NCI-H510A (cell line): ENCODE measurements around the gene LHX2.
A peak's percentile ranks its signal among the peaks of the same experiment; 100 is the strongest.

Experiments
- DNase-seq: peaks from one replicate; lab custom pipeline; 2025; lab: John Stamatoyannopoulos, UW

Gene LHX2

DNA sequence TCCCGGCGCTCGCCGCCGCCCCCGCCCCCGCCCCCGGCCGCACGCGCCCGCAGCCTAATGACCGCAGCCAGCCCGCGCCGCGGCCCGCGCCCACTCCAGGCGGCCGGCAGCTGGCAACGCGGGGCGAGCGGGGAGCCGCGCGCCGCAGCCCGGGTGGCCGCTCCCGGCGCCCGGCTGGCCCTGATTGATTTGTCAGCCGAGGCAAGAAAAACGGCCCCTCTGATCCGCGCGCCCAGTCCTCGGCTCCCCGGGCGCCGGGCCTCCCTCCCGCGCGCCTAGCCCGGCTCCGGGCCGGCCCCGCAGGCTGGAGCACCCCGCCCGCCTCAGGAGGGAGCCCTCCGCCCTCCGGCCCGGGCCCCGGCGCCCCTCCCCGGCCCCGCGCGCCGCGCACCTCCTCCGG is 11.9 kb upstream of the LHX2 start:
- no peak for DNase-seq

DNA sequence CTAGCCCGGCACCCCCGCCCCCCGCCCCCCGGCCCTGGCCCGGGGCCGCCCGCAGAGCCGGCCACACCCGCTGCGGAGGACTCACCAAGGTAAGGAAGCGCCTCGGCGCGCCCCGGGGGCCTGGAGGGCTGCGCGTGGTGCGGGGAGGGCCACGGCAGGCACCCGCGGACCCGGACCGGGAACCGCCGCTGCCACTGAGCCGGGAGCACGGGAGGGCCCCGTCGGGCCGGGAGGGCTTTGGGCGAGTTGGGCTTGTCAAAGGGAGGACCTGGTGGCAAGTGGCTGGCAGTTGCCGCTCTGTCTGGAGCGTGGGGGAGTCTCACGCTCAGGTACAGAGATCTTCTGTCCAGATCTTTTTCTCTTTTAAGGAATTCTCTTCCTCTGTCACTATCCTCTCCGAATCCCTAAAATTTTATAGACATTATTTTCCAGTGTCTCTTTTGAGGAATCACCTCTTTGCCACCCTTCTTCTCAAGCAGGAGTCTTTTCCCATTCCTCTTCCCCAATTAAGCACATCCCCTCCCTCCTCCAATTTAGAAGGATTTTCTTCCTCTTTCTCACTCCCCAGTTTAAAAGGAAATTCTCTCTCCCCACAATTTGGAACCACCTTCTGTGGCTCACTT is 11.3 kb upstream of the LHX2 start:
- no peak for DNase-seq

DNA sequence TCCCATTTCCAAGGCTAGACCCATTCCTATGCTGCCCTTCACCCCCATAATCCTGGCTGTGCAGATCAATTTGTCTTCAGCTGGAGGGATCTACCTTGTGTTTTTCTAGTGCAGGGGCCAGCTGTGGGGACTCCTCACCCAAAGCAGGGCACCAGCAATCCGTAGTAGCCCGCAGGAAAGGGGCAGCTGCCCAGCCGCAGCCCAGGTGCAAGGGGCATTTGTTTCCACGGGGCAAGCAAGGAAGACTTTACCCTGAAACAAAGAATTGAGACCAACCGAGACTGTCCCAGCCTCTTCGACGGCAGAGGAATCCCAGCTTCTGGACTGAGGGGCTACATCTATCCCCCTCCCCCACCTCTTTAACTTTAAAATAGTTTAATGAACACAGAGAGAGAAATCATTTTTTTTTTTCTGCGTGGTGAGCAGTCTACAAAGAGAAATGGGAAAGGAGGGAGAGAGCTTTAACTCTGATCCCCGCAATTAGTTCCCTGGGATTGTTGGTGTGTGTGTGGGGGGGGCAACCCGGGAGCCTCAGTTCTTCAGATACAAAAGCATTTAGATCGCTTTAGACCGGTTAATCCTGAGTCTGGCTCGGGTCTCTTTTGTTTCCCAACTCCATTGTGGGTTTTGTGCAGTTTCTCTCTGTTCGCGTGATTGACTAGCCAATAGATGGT is 10.6 kb upstream of the LHX2 start:
- no peak for DNase-seq

DNA sequence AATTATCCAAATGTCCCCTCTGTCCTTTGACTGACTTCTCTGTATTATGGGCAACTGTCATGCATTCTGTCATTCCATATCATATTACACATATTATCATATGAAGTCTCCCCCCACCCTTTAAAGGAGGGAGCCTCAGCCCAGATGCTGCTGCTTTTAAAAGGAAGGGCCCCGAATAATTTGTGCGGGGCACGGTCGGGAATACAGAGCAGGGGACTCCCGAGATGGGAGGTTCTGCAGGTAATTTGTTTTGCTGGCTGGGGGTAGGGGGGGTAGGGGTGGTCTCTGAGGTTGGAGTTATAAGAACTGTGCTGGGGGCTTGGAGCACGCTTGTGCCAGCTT is 10.1 kb upstream of the LHX2 start:
- no peak for DNase-seq

DNA sequence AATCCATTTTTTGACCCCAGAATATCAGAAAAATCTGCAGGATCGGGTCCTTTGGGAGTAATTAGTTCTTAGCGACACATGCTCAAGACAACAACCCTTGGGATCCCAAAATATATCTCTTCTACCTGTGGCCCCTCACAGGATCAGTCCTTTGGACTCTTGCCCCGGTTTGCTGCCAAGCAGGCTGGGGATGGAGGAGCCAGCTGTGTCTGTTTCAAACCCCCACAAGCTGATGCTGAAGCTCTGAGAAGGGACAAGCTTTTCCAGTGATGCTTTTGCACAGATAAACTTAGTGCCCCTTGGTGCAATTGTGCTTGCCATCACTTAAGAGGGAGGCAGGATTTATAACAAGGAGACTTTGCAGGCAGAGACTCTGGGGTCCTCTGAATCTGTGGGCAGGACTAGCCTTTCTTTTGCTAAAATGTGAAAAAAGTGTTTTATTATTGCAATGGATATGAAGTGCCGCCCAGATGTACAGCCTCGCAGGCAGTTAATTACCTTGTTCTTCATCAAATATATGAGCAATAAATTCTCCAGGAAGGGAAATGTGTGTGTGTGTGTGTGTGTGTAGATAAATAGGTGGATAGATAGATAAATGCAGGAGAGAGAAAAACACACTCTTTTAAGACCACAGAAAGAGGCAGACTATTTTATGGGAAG is 9.6 kb upstream of the LHX2 start:
- no peak for DNase-seq

DNA sequence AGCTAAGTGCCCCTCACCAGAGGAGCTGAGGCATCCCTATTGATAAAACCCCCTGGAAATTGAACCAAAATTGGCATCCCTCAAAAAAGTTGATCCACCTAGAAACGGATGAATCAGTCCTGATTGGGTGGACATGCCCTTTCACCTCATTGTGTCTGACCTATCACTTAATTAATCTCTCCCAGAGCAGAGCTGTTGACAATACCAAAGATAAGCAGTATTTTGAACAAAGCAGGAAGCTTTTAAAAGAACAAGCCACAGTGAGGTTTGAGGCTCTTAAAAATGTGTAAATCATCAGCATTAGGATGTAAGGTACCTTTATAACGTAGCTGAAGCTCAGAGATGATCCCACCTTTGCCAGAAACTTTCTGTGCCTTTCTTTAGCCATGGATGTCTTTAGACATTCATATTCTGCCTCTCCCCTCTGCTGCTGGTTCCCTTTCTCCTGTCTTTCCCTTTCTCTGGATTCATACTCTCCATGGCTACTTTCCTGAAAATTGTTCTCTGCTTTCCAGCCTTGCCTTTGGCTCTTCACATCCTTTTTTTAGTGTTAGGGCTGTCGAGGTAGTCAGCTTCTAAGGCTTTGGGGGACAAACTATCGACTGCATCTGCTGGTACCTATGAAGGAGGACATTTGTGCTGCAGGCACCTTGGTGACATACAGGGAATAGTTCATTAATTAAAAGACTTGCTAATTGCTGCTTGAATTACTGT is 7.8 kb upstream of the LHX2 start:
- no peak for DNase-seq

DNA sequence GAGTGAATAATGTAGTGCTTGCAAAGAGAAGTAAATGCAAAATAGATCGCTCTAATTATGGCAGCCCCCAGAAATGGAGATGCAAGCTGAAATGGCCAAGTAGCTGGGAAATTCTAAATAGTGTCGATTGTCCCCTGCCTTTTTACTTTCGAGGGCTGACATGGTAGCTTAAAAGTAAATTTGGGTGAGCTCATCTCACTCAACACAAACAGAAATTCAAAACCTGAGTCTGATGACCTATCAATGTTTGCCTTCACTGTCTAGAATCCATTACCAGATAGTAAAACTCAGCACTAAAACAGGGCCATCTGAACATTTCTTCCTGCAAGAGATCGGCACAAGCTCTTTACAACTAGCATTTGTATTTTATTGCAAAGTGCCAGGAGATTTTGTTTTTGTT is 7.0 kb upstream of the LHX2 start:
- no peak for DNase-seq

DNA sequence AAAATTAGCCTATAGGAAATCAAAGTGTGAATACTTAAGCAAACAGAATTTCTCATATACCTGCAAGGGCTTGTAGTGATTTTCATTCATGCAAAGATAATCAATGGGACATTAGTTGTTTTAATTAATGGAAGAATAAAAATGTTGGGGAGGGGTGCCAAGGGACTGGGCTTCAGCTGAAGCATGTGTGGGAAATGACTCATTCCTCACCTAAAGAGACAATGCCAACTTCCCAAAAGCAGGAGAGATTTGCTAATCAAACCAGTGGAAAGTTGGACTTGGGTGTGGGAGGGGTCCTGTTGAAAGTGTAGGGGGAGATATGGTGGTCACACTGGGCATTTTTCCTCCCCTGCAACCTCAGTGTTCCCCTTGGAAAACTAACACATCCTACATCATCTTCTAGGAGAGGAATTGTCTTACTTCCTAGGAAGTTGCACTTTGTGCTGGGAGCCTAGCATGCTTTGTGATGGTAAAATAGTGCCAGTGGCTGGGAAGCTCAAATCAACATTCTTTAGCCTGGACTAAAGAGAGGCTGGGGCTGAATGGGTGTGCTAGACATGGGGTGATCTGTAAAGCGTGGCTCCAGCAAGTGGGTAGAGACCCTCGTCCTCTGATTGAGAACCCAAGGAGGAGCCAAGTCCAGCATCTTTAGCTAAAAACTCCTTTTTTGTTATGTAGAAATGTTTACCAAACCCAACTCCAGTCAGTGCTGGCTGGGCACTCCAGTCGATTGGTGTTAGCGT is 6.4 kb upstream of the LHX2 start:
- DNase-seq, result no peak

DNA sequence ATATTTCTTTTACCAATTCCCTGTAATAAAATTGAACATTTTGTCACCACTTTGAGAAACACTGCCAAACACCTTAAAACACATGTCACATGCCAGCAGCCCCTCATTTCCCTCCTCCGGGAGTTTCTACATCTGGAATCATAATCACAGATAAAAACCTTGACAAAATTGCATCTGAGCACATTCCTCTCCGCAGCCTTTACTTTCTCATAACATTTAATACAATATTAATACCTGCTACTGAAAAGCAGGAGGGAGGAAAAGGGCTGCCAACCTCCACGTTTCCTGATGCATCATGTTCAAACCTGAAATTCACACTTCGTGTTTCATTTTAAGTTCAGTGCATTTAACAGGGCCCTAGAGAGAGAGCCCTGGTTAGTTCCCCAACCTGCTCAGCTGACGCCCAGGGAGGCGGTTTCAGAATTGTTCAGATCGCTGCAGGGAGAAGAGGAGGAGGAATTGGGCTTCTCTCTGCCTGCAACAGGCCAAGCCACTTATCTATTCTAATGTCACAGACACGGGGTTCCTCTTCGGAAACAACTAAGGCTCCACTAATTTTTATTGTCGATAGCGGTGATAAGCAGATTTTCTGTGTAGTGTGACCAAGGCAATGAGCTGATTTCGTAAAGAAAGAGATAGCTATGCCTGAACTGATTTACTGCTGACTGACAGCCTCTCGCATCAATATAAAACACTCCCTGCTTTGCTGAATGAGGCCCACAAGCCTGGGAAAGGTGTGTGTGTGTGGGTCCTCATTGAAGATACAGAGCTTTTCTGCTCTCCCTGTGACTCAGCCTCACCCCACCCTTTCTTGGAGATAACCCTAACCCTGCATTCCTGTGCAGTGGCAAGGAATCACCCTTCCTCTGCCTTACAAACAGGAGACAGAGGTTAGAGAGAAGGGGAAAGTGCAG is 4.9 kb upstream of the LHX2 start:
- no peak for DNase-seq

DNA sequence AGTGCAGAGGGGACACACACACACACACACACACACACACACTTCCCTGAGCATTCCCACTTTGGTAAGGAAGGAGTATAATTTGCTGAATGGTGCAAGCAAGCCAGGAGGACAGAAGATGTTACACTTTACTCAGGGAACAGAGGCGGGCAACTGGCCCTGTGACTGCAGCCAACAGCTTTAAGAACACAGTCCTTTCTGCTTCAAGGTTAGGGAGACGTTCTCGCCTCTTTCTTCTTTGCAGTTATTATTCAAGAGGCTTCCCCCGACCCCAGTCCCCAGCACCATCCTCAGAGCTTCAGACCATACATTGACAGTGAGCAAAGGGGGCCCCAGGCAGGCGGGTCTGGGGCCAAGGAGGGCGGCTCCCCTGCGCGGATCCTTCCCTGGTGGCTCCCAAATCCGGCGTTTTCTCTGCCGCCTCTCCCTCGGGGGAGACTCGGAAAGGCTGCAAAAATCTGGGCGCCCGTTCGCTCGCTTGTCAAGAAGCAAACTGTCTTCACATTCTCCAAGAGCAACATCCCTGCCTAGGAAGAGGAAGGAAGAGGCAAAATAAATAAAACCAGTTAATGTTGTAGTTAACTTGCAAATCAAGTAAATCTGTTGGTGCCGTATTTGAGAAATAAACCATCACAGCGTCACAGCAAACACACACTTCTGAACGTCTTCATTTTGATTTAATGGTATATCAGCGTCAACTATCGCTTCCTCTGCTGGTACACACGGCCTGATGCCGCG is 3.8 kb upstream of the LHX2 start:
- DNase-seq, result no peak

DNA sequence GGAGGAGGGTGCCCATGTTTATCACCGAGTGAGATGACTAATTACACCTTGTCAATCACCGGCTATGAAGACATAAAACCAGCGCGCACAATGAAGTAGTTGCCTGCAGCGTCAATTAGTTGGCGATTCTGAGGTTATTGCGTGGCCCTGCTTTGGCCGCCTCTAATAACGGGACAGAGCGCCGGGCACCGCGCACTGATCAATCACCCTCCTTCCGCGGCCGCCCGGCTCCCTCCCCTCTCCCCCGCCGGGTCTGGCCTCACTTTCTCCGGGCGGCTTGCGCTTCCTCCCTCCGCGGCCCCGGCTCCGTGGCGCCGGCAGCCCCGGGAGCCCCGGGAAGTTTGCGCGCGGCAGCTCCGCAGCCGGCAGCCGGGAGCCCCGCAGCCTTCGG is 3.3 kb upstream of the LHX2 start:
- peak; percentile 21 for DNase-seq

DNA sequence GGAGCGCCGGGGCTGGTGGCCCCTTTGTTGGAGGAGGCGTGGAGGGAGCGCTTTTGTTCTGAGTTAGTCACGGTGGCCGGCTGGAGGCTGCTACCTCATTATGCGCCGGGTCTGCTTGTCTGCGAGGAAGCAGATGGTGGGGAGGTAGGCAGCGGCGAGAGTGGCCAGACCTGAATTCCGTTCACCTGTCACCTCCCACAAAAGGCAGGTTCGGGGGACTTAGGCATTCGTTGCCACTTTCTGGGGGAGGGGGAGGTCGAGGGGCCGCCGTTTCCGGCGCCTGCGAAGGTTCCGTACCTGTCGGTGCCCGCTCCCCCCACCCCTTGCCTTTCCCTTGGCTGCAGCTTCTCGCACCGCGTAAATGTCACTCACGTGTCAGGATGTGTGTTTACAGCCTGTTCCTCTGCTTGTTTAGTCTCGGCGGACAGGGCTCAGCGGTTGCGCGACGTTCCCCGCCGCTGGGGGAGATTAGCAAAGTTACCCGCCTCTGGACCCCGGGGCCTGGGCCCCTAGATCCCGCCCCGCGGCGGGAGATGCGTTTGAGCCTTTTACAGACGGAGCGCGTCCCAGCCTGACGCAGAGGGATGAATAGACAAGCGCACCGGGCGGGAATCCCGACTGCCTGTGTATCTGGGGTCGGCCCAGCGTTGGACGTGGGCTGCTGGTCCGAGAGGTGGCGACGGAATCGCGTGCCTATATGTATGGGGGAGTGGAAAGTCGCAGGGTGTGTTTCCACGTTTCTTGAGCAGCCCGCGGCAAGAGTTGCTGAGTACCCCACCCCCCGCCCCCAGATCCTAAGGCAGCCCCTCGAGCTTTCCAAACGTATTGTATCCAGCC is 2.7 kb upstream of the LHX2 start:
- DNase-seq, result peak; percentile 23

DNA sequence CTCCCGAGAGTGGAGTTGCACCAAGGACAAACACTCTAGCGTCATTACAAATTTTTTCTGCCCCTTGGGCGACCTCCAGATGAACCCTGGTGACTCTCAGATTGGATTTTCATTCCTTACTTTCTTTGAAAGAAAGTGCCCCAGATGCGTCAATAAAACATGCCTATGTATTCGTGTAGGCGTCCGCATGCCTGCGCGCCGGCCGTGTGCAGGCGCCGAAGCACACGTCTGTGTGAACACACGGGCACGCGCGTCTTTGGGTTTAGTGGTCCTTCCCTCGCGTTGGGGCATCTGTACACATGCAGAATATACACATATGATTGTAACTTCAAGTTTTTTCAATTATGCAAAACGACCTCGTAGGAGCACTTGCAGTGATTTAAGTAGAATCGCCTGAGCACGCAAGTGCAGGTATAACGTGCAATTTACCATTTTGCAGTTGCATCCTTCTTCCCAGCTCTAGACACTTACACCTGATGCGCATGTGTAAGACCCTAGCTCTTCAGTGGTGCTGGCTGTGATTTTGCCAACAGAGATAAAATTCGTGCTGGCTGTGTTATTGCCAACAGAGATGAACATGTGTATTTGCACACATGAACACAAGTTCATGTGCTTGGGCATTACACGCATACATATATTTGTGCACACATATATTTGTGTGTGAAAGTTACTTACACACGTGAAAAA is 1.9 kb upstream of the LHX2 start:
- DNase-seq, result no peak

DNA sequence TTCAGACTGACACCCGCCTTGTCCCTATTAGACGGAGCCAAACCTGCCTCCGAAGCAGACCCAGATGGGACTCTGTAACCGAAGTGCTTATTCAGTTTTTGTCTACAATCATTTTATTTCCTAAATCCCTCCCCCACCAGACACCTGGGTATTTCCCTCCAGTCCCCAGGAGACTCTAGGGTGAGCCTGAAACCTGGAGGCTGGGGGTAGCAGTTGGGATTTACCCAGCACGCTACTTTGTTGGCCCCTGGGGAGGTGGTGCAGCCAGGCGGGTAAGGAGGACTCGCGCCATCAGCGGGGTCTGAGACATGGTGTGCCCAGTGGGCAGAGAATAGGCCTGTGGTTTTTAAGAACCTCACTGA is 1.3 kb upstream of the LHX2 start:
- no peak for DNase-seq

DNA sequence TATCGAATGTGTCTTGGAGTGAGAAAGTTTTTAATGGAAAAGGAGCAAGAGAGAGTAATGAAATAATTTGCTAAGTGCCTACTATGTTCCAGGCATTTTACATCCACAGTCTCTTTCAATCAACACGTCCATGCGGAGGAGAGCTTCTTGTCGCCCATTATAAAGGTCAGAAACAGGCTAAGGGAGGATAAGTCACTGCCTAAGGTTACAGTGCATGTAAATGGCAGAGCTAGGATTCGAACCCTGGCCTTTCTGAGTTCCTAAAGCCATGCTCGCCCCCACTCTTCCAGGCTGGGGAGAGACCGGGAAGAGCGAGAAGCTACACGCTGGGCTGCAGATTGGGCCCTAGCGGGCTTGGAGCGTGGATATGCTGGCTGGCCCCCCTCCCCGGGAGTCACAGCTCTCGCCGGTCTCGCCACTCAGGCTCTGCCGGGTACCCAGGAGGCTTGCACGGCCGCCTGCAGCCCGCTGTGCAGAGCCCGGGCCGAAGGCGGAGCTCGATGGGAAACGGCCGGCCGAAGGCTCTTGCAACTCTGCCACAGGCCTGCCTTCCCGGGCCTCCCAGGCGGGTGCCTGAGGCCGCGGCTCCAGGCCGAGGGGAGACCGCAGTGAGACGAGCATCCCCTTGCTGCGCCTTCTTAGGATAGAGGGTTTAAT is 775 bp upstream of the LHX2 start:
- DNase-seq, result peak; percentile 75

DNA sequence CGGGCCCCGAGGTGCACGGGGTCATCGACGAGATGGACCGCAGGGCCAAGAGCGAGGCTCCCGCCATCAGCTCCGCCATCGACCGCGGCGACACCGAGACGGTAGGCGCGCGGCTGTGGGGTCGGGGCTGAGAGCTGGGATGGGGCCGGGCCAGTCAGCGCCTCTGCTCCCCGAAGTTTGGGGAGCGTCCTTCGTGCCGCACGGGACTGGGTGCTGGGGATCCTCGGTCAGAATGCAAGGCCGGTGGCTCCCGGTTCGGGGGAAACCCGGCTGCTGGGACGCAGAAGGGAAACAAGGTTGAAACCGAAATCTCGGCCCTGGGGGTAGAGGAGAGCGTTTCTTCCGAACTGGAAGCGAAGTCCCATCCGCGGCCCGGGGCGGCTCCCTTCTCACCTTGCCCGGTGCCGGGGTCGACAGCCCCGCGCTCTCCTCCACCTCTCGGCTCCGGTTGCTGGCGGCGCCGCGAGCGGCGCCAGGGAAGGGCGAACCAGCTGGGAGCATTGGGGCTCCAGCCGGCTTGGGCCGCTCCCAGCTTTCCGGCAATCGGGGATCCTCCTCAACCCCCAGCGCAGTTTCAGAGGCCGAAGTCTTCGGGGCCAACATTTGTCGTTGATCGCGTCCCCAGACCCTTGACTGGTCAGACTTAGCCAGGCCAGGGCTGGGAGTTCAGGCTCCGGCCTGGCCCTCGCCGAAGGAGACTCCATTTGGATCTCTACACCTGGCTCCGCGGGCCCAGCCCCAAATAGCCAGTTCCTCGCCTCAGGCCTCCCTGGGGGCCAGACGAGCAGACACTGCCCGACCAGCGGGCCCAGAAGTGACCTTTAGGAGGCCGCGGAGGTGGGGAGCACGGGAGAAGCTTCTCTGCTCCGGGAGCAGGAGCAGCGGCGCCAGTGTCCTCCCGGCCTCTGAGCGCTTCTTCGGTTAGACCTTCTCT is 1.1 kb downstream of the LHX2 start:
- DNase-seq, result no peak
